NCI-H510A treated with DMSO at 0.1 percent for 48 hours (cell line): ENCODE measurements around the gene C1GALT1C1L.
"Not testable (repeated sequence)": the region's sequence is repeated elsewhere in the genome, so short reads cannot be mapped to it uniquely, and the experiment has no call there.

Experiments used
- DNase-seq: peaks from one replicate; lab custom pipeline; 2025; lab: John Stamatoyannopoulos, UW

Gene C1GALT1C1L

DNA sequence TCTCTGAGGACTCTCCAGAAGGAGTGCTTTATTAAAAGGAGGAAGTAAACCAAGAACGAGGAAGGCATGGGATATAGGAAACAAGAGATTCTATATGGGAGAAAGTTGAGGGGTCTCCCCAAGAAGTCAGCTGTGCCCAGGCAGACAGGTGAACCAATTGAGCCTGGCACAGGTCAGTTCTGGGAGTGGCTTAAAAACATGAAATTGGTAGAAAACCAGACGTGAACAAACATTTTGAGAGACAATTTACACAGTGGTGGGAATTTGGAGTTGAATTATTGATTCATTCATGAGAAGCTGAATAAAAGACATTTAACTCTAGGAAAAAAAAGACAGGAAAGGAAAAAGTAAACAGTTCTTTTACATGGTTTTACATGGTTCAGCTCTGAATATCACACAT, 22.7 kb downstream of the C1GALT1C1L start:
- no peak for DNase-seq

DNA sequence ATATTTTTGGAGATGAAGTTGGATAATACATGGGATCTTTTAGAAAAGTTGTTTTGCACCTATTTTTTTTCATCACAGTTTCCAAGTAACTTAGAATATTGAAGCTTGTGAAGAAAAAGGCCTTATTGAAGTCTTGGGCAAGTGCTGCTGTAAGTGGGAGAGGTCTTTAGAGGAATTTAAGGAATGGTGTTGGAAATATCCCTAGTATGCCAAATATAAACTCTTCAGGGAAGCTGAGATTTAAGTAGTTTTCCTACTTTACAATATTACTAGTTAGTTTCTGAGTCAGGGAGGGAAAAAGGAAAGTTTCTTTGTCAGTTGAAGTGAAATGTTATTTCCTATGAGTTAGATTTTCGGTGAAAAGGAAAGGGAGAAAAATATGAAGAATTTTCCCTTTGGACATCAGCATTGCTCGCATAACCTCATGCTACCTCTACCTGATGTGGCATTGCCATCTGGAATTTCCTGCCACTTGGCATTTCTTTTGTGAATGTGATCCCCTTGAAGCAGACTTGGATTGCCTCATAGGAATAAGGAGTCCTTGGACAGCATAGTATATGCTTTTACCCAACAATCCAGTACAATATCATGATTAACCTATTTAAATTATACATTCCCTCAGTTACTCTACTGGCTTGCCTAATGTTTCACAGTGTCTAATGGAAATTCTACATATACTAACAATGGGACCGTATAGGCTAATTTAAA, 27.1 kb downstream of the C1GALT1C1L start:
- no peak for DNase-seq

DNA sequence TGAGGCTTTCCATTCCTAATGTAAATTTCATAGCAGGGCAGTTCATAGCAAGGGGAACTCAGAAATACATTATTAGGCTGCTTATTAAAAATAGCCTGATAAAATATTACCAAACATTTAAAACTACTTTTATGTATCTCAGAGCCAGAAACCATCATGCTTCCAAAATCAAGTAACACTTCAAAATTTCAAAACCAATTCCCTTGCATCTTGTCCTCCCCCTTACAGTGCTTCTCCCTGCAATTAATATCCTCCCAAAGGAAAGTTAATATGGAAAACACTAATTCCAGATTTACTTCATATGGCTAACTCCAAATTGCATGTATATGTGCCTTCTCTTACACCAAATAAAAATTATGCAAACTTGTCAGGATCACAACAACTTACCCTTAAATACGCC, 32.5 kb downstream of the C1GALT1C1L start:
- DNase-seq, result no peak

DNA sequence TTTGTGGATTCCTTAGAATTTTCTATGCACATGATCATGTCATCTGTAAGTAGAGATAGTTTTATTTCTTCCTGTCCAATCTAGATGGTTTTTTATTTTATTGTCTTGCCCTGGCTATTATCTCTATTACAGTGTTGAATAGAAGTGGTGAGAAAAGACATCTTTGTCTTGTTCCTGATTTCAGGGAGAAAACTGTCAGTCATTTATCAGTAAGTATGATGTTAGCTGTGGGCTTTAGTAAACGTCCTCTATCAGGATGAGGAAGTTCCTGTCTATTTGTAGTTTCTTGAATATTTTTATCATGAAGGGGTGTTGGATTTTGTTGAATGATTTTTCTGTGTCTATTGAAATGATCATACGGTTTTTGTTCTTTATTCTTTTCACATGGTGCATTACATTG, 33.9 kb downstream of the C1GALT1C1L start:
- no peak for DNase-seq

DNA sequence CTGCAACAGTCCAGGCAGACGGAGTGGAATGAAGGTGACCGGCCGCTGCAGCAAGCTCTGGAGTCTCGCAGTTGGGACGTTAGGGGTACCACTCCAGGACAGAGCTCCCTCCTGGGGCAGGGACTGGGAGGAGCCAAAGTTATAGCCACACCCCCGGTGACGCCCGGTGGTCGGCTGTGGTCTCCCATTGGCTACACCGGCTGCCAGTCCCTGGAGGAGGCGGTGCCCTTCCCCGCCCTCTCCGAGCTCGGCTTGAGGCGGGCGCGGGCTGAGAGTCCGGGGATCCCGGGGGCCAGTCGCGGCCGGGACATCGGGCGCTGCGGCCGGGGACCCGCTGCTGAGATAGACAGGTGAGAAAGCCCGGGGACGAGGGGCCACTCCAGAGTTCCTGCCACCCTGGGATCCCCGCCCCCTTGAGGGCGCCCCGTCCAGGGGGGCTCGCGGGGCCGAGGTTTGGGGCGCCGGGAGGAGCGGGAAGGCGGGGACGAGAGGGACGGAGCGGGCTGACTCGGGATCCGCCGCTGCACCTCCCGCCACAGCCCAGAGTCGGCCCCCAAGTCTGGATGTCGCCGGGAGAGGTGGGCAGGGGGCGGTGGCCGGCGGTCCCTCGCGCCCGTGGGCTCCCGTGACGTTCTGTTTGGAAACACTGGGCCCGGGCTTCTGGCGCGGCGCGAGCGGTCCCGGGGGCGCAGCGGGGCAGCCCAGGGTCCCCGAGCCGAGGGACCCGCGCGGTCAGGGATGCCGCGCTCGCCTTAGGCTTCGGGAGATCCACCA, 39.0 kb downstream of the C1GALT1C1L start, which contains the start of gene PLEKHH2:
Gene PLEKHH2 (plus strand): TSS at position 231 of the 774 bp plus-strand sequence. CDS start 7,414 bp downstream, outside the sequence.
- peak; percentile 82 for DNase-seq

DNA sequence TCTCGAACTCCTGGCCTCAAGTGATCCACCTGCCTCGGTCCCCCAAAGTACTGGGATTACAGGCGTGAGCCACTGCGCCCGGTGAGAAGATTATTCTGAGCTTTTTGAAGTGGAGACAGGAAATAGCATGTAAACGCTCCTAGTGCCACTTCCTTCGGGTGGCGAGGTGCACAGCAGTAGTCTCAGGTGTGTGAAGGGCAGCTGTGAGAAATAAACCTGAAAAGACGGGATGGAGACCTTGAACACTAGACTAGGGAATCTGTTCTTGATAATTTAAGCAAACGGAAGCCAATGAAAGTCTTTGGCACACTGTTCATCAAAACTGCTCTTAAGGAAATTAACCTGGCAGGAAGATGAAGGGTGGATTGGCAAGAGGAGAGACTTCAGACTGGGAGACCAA, 39.6 kb downstream of the C1GALT1C1L start:
- peak; percentile 81 for DNase-seq

DNA sequence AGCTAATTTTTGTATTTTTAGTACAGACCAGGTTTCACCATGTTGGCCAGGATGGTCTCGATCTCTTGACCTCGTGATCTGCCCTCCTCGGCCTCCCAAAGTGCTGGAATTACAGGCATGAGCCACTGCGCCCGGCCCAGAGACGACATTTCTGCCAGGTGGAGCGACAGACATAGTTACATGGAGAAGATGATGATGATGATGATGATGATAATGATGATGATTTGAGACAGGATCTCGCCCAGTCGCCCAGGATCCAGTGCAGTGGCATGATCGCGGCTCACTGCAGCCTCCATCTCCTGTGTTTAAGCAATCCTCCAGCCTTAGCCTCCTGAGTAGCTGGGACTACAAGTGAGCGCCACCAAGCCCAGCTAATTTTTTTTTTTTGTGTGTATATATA, 40.1 kb downstream of the C1GALT1C1L start:
- DNase-seq, result not testable (repeated sequence)

DNA sequence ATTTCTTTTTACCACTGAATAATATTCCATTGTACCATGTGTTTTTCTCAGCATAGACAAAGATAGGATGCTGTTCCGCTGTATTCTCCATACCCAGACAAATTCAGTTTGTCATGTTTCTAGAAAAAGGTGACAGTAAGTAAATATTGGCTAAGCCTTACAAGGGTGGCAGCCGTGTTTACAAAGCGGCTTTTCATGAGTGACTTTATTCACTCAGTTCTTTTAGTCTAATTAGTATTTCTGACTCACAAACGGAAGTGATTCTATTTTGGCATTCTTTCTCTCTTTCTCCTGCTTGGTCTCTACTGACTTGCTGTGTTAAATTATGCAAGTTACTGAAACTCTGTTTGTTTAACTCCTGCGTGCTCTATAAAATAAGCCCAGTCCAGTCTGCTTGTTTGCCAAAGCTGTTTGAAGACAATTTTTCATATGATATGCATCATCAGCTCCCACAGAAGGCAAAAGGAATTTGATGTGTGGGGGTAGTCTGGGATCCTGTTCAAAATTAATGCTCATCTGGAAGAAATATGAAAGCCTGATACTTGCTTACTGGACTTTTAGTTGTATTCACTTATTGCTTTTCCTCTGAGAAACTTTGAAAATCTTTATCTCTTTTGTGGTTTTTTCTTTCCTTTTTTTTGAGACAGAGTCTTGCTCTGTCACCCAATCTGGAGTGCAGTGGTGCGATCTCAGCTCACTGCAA, 41.5 kb downstream of the C1GALT1C1L start:
- DNase-seq, result peak; percentile 49

DNA sequence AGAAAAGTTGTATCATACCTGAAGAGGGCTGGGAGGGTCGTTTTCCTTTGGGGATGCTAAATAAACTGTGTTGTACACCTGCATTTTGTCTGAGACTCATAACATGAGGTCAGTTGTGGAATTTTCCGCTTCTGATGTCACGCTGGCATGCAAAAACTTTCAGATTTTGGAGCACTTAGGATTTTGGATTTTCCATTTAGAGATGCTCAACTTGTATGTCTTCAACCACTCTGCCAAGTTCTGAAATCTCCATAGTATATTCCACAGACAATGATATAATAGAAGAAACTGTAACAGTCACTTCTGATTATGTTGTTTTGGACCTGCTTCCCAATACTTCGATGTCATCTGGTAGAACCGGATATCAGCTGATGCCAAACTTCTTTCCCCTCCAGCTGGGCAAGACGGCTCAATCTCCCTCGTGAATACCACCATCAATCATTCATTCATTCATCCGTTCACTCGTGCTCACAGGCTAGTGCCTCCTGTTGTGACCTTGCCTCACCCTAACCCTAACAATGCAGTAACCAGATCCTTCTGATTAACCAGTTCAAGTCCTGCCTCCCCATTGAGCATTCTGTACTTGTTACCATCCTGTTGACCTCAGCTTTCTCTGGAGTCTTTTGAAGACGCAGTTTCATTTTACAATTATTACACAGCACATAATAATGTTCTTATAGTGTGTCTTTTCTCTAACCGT, 44.5 kb downstream of the C1GALT1C1L start:
- no peak for DNase-seq
